Left colon (tissue), 2 donors: ENCODE results near the gene FAM153A. TPM values are rescaled to one million over a fixed set of nuclear protein-coding genes. Genes with fewer than 3 reads are reported as not detected.

ENCODE experiments used
- total RNA-seq, 2 donors: library from RNA; stranded (reverse); fragmentation: NEBNext Ultra II Directional; extraction: Animal tissue kit (Norgen Biotek cat#: 25700); gene quantifications; one replicate each; pipeline ENCODE4 v1.2.1, GENCODE V29; 2021
- donor health status: DM: no; HTN: no; CAD: no.
- donor health status: DM: yes; HTN: yes; CAD: no.

Gene FAM153A
- total RNA-seq, 2 donors from 2014 or later, result 8.5 TPM; not detected in 1

Other genes starting within 250 kb of the FAM153A start
- 10 to 100 TPM; 52.1 to 56.1 TPM for gene FAM193B, start 228.3 kb downstream of the FAM153A start, total RNA-seq
- 100 to 1,000 TPM; 160 to 204 TPM for gene TMED9, start 190.7 kb downstream of the FAM153A start, total RNA-seq
- 10 to 100 TPM; 17.5 to 21.9 TPM for gene B4GALT7, start 182.8 kb downstream of the FAM153A start, total RNA-seq
- not detected for gene PROP1, start 213.3 kb upstream of the FAM153A start, total RNA-seq